GM18951 (cell line): ENCODE results near the gene ANKRD30A.
"Not testable (repeated sequence)": the region's sequence is repeated elsewhere in the genome, so short reads cannot be mapped to it uniquely, and the experiment has no call there.

Source experiments
- POLR2A ChIP-seq: IDR thresholded peaks from 4 replicates; pipeline ENCODE4 v1.6.1; 2011; ENCODE audit warnings: mild to moderate bottlenecking; ENCODE audit not compliant: insufficient read length, insufficient read depth; ENCODE audit errors: extremely low read depth
- in situ Hi-C: fragments of 300-500 bp; cut with MboI; formaldehyde crosslinking; loops from one replicate; pipeline ENCODE4 v1.12.0; 2022; ENCODE audit warnings: low sequenced_read_pairs, mixed read lengths, inconsistent platforms; ENCODE audit not compliant: unreplicated experiment

ANKRD30A gene

DNA sequence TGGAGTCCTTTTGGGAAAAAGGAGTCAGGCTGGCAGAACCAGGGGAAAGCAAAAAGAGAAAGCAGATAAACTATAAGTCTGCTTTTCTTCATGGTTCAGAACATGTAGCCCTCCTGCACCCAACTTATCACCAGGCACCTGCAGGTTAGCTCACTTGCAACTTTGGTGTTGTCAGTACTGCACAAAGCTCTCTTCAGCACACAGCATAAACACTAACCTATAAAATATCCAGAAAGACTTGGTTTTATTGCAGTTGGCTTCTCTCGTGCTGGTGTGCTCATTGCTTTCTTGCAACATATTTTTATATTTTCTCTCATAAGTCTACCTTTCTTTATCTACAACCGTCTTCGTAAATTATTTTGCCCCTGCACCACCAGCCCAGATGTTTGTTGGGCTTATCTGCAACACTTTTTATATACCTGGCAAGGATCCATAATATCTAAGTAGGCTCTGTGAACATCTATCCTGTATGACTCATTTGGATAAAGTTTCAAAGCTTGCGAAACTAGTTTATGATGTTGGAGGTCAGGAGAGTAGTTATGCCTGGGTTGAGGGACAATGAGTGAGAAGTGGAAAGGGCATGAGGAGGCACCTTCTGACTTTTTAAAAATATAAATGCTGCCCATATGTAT, 164.6 kb downstream of the ANKRD30A start:
- no peak for TF ChIP-seq POLR2A
- in situ Hi-C loops: no loop called here

DNA sequence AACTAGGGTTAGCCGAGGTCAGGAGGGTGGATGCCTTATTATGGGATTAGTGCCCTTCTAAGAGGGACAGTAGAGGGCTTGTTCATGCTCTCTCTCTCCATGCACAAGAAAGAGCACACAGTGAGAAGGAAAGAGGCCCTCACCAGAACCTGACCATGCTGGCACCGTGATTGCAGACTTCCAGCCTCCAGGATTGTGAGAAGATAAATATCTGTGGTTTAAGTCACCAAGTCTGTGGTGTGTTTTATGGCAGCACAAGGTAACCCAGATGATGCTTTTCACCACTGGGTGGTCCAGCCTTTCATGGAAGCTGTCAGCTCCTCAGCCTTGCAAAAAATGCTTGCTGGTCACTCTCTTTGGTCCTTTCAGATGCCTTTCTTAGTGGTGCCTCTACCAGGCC, 175.9 kb downstream of the ANKRD30A start:
- in situ Hi-C loops: no loop called here

DNA sequence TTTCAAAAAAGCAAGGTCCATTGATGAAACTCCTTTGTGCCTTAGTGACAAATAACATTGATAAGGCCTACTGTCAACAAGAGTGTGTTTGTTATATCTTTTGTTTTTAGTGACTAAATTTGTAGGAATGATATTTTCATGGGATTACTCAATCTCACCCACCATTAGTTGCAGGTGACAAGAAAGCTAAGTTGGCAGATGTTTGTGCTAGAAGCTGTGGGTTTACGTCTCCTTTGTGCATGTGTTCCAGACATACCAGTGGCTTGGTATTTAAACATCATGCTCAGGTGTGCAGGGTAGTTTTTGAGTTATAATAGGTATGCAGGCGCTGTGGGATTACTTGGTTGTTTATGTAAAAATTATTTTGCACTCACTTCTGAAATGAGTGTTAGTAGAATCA, 178.6 kb downstream of the ANKRD30A start:
- in situ Hi-C loops: no loop called here
- no peak for TF ChIP-seq POLR2A

More for the DNA sequence above, 175.9 kb downstream of the ANKRD30A start:
- TF ChIP-seq POLR2A: no peak

GRCh38 chr10:37314350-37314749, 189.0 kb downstream of the ANKRD30A start:
- no peak for TF ChIP-seq POLR2A
- in situ Hi-C loops: no loop called here

DNA sequence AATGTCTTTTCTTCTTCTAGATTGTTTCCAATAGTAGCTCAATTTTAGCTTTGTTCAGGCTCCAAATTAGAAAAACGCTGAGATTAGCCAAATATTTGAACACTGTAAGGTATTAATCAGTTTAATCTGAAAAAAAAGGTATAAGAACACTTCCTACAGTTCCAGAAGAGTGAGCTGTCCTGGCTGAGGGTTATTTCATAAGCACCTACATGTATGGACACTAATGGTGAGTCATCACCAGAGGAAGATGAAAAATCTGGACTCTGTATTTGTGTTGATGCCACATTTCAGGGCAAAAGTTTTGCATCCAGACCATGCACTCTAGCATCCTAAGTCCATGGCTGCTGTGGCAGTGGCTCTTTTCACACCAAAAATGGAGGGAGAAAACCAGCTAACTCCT, 189.5 kb downstream of the ANKRD30A start:
- in situ Hi-C loops: no loop called here
- TF ChIP-seq POLR2A: no peak

DNA sequence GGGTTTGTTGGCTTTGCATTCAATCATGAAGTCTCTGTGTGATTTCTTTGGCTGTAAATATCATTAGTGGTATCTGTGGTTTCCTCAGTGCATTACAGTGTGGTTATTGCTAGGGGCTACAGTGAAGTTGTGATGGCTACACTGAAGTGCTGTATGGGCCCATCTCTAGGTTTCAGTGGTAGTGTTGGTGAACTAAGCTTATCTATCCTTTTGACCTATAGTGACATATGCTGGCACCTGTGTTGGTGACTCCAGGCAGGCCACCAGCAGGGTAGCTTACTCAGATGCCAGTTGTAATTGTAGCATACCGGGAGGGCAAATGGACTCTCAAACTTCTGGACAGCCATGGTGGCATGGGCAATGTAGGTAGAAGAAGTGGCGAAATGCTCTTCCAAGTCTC, 219.0 kb downstream of the ANKRD30A start:
- in situ Hi-C loops: no loop called here
- TF ChIP-seq POLR2A: no peak

GRCh38 chr10:37379991-37380390, 254.6 kb downstream of the ANKRD30A start:
- no peak for TF ChIP-seq POLR2A
- in situ Hi-C loops: no loop called here

GRCh38 chr10:37381271-37381670, 255.9 kb downstream of the ANKRD30A start:
- in situ Hi-C loops: no loop called here

DNA sequence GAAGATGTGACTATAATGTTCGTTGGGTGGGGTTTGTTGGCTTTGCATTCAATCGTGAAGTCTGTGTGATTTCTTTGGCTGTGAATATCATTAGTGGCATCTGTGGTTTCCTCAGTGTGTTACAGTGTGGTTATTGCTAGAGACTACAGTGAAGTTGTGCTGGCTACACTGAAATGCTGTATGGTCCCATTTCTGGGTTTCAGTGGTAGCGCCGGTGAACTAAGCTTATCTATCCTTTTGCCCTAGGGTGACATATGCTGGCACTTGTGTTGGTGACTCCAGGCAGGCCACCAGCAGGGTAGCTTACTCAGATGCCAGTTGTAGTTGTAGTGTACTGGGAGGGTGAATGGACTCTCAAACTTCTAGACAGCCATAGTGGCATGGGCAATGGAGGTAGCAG, 259.5 kb downstream of the ANKRD30A start:
- no peak for TF ChIP-seq POLR2A
- in situ Hi-C loops: no loop called here

More at GRCh38 chr10:37381271-37381670, 255.9 kb downstream of the ANKRD30A start:
- TF ChIP-seq POLR2A: no peak

GRCh38 chr10:37390926-37391325, 265.5 kb downstream of the ANKRD30A start:
- in situ Hi-C loops: no loop called here
- no peak for TF ChIP-seq POLR2A

- in situ Hi-C loops: not testable (repeated sequence)
Observed at GRCh38 chr10:37400774-37401173, 275.4 kb downstream of the ANKRD30A start.

- TF ChIP-seq POLR2A: no peak
- in situ Hi-C loops: no loop called here
Observed at GRCh38 chr10:37401225-37401624, 275.8 kb downstream of the ANKRD30A start.

- in situ Hi-C loops: no loop called here
Observed at GRCh38 chr10:37403776-37404175, 278.4 kb downstream of the ANKRD30A start.

More at GRCh38 chr10:37403776-37404175, 278.4 kb downstream of the ANKRD30A start:
- no peak for TF ChIP-seq POLR2A
